Fibroblast of pulmonary artery (primary cell): Measurements from ENCODE around the gene NDUFS3.
"Not testable (repeated sequence)": the region's sequence is repeated elsewhere in the genome, so short reads cannot be mapped to it uniquely, and the experiment has no call there.

Source experiments
- DNase-seq: peaks from one replicate; pipeline ENCODE4 v3.0.0-alpha.2; 2010; ENCODE audit warnings: low read depth
- H3K4me3 ChIP-seq: replicated peaks from 2 replicates; pipeline ENCODE4 v1.5.1; 2011; ENCODE audit warnings: low read depth, mild to moderate bottlenecking, control low read depth, low read length, moderate library complexity
- CTCF ChIP-seq: IDR thresholded peaks from 2 replicates; pipeline ENCODE4 v1.5.1; 2011; ENCODE audit warnings: mild to moderate bottlenecking, control low read depth, low read length, inconsistent platforms; ENCODE audit errors: missing control alignments

Gene NDUFS3

GRCh38 chr11:47551086-47551485 is 27.8 kb upstream of the NDUFS3 start:
- TF ChIP-seq CTCF: peak; percentile 42
- DNase-seq: peak; percentile 44
- peak overlapping the region; percentile 97 for H3K4me3 ChIP-seq

GRCh38 chr11:47552056-47552565 is 26.8 kb upstream of the NDUFS3 start:
- TF ChIP-seq CTCF: no peak
- DNase-seq: peak; percentile 53
- H3K4me3 ChIP-seq: peak overlapping the region; percentile 97

- peak within 1 kb of the TSS; percentile 97 for H3K4me3 ChIP-seq
- peak; percentile 87 for DNase-seq
- peak; percentile 45 for TF ChIP-seq CTCF
Measured at GRCh38 chr11:47552566-47553405, 26.1 kb upstream of the NDUFS3 start, which contains the start of gene CELF1. CELF1 (minus strand) TSS chr11:47553132; CDS start chr11:47499523, 53,609 bp downstream.

GRCh38 chr11:47553406-47553743 is 25.5 kb upstream of the NDUFS3 start:
- peak; percentile 51 for DNase-seq
- TF ChIP-seq CTCF: no peak
- peak overlapping the region; percentile 58 for H3K4me3 ChIP-seq

- not testable (repeated sequence) for H3K4me3 ChIP-seq, DNase-seq
Measured at GRCh38 chr11:47557004-47557403, 21.9 kb upstream of the NDUFS3 start.

- H3K4me3 ChIP-seq: no peak overlapping the region
- no peak for DNase-seq
- TF ChIP-seq CTCF: no peak
Measured at GRCh38 chr11:47558695-47559094, 20.2 kb upstream of the NDUFS3 start.

- no peak for TF ChIP-seq CTCF
- no peak overlapping the region for H3K4me3 ChIP-seq
Measured at GRCh38 chr11:47560426-47560825, 18.4 kb upstream of the NDUFS3 start.

GRCh38 chr11:47562393-47562792 is 16.5 kb upstream of the NDUFS3 start:
- H3K4me3 ChIP-seq, DNase-seq: not testable (repeated sequence)

More at GRCh38 chr11:47560426-47560825, 18.4 kb upstream of the NDUFS3 start:
- no peak for DNase-seq

- not testable (repeated sequence) for H3K4me3 ChIP-seq, DNase-seq
Measured at GRCh38 chr11:47564366-47564765, 14.5 kb upstream of the NDUFS3 start.
